HT1080 (cell line): ENCODE measurements around the gene ITPRID2. TPM values are rescaled to one million over a fixed set of nuclear protein-coding genes. Genes with fewer than 3 reads are reported as not detected.

ENCODE experiments used
- DNase-seq: peaks from one replicate; pipeline ENCODE4 v3.0.0-alpha.2; 2015; ENCODE audit warnings: low read depth
- total RNA-seq: library from RNA; depleted of rRNA; stranded (reverse); fragments of >200 nt; shearing (Covaris generic); gene quantifications from 2 replicates; pipeline ENCODE4 v1.2.3, GENCODE V29; 2014

The ITPRID2 gene
- total RNA-seq, 1 experiment from 2014 or later, result 116 TPM

GRCh38 chr2:181879295-181879694 lies 12.2 kb upstream of the ITPRID2 start:
- no peak for DNase-seq

GRCh38 chr2:181882246-181883020 lies 9.1 kb upstream of the ITPRID2 start:
- no peak for DNase-seq

DNA sequence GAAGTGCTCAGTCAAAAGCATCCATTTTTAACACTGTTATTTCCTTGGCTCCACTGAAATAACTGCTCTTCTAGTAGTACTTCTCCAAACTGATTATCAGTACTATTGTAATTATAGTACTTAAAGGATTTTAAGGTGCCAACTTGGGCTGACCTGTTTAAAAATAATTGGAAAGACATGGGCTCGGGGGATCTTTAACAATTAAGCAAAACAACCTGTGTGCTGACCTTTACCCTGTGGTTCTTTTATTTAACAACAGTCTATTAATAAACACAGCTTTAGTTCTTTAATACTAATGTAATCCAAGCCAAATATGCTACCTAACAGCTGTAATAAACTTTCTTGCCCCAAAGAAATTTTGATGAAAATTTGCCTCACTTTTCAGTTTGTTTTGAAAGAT lies 6.9 kb upstream of the ITPRID2 start:
- no peak for DNase-seq

- no peak for DNase-seq
These were observed 6.4 kb upstream of the ITPRID2 start for GRCh38 chr2:181885096-181885495.

GRCh38 chr2:181886192-181886591 lies 5.3 kb upstream of the ITPRID2 start:
- DNase-seq, result no peak

DNA sequence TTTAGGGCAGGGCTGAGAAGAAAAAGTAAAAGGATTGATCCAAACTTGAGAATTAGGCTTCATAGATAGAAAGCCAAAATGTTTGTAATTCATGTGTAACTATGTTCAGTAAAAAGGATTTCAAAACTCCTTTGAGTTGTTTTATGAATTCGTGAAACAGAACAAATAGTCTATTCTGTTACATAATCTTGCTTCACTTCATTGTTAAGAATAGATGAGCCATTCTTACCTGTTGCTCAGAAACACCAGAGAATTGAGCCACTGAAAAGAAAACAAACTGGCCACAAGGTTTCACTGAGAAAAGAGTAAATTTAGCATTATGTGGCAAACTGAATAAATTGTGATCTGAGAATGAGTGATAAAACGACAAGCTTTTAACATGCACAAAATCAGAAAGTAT lies 4.5 kb upstream of the ITPRID2 start:
- no peak for DNase-seq

DNA sequence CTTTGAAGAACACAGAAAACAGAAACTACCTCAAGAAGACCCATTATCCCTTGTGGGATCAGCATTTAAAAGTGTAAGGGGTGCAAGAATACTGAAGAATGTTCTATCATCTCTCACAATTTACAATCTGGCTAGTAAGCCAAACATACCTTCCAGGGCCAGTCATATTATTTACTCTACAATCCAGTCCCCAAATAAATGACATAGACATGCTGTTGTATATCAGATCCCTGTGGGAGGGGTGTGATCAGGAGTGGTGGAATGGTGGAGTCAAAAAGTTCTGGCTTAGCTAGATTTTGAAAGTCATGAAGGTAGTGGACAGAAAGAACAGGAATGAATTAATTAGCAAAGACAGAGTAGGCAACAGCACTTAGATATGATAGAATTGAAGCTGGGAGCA lies 1.8 kb upstream of the ITPRID2 start:
- no peak for DNase-seq

- DNase-seq, result no peak
These were observed 1.3 kb upstream of the ITPRID2 start for GRCh38 chr2:181890271-181890670.

GRCh38 chr2:181891966-181892798 lies 652 bp downstream of the ITPRID2 start:
- peak; percentile 68 for DNase-seq

GRCh38 chr2:181892799-181893435 lies 1.4 kb downstream of the ITPRID2 start:
- no peak for DNase-seq

DNA sequence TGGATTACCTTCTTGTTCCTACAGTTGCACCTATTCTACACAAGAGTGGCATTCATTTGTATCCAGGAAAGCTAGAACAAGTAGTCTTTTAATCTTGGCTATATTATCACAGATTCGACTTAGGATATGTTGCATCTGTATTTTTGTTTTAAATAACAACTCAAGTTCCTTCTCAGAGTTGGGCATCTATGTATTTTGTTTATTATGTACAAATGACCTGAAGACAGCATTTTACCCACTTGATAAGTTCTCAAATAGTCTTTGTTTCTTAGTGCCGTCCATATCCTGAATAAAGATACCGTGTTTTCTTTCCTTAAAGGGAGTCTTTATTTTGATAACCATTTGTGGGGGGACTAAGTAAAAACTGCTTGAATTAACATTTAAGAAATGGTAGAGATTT lies 2.9 kb downstream of the ITPRID2 start:
- no peak for DNase-seq

- no peak for DNase-seq
These were observed 4.3 kb downstream of the ITPRID2 start for GRCh38 chr2:181895818-181896217.

DNA sequence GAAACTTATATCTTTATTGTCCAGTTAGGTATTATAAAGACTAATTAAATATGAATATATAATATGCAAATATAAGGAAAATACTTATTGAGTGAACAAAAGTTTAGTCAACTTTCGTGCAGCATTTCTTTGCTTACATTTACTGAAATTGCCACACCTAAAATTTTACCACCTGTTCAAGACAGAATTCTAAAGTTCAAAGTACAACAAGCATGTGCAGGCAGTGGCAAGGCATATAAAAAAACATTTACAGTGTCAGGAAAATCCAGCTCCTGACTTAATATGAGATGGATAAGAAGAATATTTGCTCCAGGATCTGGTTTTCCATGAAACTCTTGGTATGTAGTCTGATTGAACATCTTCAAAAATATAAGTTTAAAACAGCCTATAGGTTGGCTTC lies 4.8 kb downstream of the ITPRID2 start:
- no peak for DNase-seq

DNA sequence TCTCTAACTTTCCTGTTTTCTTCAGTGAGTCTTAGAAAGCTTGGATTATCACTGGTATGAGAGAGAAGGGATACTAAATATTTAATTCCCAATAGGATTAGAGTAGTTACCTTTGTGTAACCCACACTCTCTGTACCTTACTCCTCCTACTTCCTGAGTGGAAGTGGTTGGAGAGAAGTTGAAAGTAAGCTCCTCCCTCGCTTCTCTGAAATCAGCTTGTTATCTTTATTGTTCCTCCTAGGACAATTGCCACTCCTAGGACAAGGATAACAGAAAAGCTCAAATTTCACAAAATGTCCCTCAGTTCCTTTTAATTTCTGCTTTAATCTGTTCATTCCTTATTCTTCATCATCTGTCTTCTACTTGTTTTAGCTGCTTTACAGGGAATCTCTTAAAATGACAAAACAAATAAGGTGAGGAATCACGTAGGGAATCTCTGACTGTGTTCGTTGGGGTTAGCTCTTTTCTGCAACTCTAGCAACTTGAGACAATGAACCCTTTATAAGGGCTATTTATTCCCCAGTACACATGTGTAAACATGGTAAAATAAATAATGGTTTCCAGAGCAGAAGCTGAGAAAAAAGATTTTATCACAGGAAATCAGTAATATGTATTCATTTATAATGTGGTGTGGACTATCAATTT lies 8.6 kb downstream of the ITPRID2 start:
- no peak for DNase-seq

- DNase-seq, result no peak
These were observed 11.1 kb downstream of the ITPRID2 start for GRCh38 chr2:181902625-181903024.

DNA sequence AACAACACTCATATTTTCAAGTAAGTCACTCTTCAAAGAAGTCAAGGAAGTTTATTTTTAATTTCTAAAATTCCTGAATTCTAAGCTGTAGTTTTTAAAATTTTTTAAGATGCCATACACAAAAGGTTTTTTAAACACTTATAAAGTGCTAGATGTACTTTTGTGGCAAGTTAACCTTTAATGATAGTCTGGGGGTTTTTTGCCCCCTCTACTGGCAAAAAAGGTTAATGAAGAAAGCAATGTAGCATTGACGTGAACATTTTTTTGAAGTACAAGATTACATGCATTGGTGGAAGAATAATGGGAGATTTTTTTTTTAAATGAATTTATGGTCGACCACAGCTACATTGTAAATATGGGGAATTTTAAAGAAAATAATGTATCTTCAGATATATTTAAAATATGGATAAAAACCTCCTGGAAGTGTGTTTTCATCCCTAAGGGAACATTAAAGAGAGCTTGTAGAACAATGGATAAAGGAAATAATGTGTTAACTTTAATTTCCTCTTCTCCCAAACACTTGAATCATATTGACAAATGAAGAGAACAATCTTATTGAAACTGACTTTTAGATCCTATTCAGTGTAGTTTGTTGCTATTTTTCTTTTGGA lies 12.6 kb downstream of the ITPRID2 start:
- peak; percentile 62 for DNase-seq

- DNase-seq, result no peak
These were observed 15.5 kb downstream of the ITPRID2 start for GRCh38 chr2:181907057-181907456.

GRCh38 chr2:181907635-181908034 lies 16.1 kb downstream of the ITPRID2 start:
- DNase-seq, result no peak

DNA sequence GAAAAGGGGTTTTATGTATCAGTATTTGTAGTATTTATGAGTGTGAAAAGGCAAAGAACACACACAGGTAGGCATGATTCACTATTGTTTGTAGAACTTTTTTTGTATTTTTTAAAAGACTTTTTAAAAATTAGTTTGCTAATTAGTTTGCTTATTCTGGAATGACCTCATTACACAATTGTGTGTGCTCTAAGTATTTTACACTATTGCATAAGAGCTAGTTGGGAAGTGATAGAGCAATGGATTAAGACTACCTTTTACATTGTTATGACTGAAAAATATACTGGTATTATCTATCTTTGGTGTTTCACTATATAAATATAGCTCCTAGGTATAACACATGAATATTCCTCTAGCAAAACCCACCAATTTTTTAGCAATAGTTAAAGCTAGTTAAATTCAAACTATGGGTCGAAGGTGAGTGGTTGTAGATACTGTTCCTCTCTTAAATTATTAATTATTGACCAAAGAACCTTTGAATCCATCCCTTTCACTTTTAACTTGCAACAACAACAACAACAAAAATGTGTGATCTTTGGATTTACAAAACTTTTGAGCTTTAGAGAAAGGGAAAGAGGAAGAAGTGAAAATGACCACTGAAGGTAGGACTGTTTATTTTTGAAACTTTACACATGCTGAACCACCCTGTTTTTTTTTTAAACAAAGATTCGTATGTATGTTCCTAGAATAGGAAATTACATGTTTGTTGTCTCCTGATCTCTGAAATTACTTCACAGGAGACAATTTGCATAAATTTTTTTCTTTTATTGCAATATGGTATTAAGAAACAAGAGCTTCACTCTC lies 18.7 kb downstream of the ITPRID2 start:
- DNase-seq, result no peak

GRCh38 chr2:181911830-181912229 lies 20.3 kb downstream of the ITPRID2 start:
- DNase-seq, result no peak
